Measurements from ENCODE around the gene DAB2IP.

DAB2IP gene

DNA sequence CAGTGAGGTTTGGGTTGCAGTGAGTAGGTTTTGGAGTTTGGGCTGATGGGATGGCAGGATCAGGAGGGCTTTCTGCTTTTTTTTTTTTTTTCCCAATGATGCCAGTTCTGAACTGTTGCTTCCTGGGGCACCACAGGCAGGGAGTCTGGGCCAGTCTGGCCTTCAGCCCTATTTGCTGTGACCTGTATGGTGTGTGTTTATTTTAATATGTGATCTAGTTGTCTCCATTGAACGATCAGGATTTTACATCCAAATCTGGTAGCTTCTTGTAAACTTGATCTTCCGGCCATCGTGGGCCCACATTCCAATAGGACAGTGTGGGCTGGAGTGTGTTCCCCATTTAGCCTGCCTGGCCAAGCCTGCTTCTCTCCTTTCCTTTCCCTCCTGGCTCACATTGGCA, 25.8 kb upstream of the DAB2IP start:
- H3K4me3 ChIP-seq (ENCODE audit: insufficient read depth, low read depth, low read length, poor library complexity, severe bottlenecking) = no peak overlapping the region
- no peaks in the 10 kb centered on the region for H3K36me3 ChIP-seq (ENCODE audit: control insufficient read depth, insufficient read depth, low read length)
- DNase-seq = no peak
- no peaks in the 10 kb centered on the region for H3K4me1 ChIP-seq (ENCODE audit: control insufficient read depth, insufficient read depth, low read length, poor library complexity, severe bottlenecking)
- no peaks in the 10 kb centered on the region for H3K9me3 ChIP-seq (ENCODE audit: control insufficient read depth, low read length)
- H3K27me3 ChIP-seq (replicated peaks; ENCODE audit: control insufficient read depth, insufficient read depth, low read length, poor library complexity, severe bottlenecking) = no peaks in the 10 kb centered on the region
- no peak overlapping the region for H3K27ac ChIP-seq (ENCODE audit: insufficient read depth, low read length, poor library complexity, severe bottlenecking)

DNA sequence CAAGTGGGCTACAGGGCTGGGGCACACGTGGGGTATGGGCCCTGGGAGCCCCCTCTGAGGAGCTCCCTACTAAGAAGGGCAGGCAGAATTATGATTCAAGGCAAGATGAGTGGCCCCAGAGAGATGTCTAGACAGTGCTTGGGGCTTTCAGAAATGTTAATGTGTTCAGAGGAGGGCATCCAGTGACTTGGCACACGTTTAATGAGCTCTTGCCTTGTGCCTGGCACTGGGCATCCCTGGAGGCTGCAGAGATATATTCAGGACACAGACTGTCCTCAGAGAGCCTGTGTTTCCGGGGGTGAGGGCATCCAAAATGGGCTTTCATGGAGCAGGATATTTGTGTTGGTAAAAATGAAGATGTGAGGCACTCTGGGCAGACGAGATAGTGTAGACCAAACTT, 25.4 kb upstream of the DAB2IP start:
- Histone ChIP-seq H3K4me3 (ENCODE audit: insufficient read depth, low read depth, low read length, poor library complexity, severe bottlenecking) (no peak overlapping the region), H3K4me1 (ENCODE audit: control insufficient read depth, insufficient read depth, low read length, poor library complexity, severe bottlenecking) (no peaks in the 10 kb centered on the region), H3K36me3 (ENCODE audit: control insufficient read depth, insufficient read depth, low read length) (no peaks in the 10 kb centered on the region), H3K27me3 (replicated peaks; ENCODE audit: control insufficient read depth, insufficient read depth, low read length, poor library complexity, severe bottlenecking) (no peaks in the 10 kb centered on the region), H3K27ac (ENCODE audit: insufficient read depth, low read length, poor library complexity, severe bottlenecking) (no peak overlapping the region), H3K9me3 (ENCODE audit: control insufficient read depth, low read length) (no peaks in the 10 kb centered on the region)
- no peak for DNase-seq

DNA sequence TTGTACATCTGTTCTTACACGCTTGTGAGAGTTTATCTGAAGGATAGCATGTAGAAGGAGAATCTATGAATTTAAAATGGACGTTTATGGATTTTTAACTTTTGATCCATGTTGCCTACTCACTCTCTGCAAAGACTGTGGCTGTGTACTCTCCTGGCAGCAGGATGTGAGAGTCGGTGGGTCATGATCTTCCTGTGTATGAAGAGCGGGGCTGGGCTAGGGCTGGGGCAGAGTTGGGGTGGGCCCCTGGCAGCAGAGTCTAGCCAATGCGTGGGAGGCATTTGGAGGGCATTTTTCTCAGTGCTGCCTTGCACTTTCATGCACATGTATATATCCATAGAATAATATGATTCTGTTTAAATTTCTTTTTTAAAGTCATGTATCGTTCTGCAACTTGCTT, 24.0 kb upstream of the DAB2IP start:
- H3K27ac ChIP-seq (ENCODE audit: insufficient read depth, low read length, poor library complexity, severe bottlenecking) = no peak overlapping the region
- H3K27me3 ChIP-seq (replicated peaks; ENCODE audit: control insufficient read depth, insufficient read depth, low read length, poor library complexity, severe bottlenecking) = no peaks in the 10 kb centered on the region
- no peaks in the 10 kb centered on the region for H3K36me3 ChIP-seq (ENCODE audit: control insufficient read depth, insufficient read depth, low read length)
- no peak overlapping the region for H3K4me3 ChIP-seq (ENCODE audit: insufficient read depth, low read depth, low read length, poor library complexity, severe bottlenecking)
- H3K9me3 ChIP-seq (ENCODE audit: control insufficient read depth, low read length) = no peaks in the 10 kb centered on the region
- H3K4me1 ChIP-seq (ENCODE audit: control insufficient read depth, insufficient read depth, low read length, poor library complexity, severe bottlenecking) = no peaks in the 10 kb centered on the region
- DNase-seq = no peak

DNA sequence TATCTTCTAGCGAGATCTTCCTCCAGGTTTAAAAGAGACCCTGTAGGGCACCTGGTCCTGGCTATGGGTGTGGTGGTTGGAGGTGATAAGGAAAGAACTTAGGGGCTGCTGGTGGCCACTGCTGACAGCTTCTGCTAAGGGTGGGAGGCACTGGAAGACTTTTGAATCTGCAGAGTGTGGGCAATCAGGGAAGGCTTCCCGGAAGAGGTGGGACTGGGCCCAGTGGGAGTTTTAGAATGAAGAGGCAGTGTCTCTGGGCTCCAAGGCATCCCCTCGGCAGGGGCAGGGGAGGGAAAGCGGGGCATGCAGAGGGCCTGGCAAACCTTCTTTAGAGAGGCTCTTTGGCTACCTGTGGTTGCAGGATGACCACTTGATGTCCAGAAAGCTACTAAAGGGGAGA, 23.0 kb upstream of the DAB2IP start:
- no peak overlapping the region for H3K4me3 ChIP-seq (ENCODE audit: insufficient read depth, low read depth, low read length, poor library complexity, severe bottlenecking)
- no peak for DNase-seq
- no peaks in the 10 kb centered on the region for H3K4me1 ChIP-seq (ENCODE audit: control insufficient read depth, insufficient read depth, low read length, poor library complexity, severe bottlenecking)
- no peaks in the 10 kb centered on the region for H3K36me3 ChIP-seq (ENCODE audit: control insufficient read depth, insufficient read depth, low read length)
- no peaks in the 10 kb centered on the region for H3K27me3 ChIP-seq (replicated peaks; ENCODE audit: control insufficient read depth, insufficient read depth, low read length, poor library complexity, severe bottlenecking)
- no peak overlapping the region for H3K27ac ChIP-seq (ENCODE audit: insufficient read depth, low read length, poor library complexity, severe bottlenecking)
- H3K9me3 ChIP-seq (ENCODE audit: control insufficient read depth, low read length) = no peaks in the 10 kb centered on the region

DNA sequence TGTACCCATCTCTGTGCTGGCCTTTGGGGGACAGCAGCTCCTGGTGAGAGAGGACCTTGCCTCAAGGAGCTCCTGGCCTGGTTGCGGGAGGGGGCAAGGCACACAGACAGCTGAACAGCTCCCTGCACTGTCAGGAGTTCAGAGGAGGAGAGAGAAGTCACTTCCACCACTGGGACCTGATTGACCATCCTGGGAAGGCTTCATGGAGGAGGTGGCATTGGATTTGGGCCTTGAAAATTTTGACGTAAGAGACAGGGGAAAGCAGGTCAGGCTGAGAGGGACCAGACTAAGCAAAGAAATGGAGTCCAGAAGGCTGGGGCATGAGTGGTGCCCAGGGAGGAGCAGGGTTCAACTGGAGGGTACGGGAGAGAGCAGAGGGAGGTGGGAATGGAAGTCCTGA, 20.3 kb upstream of the DAB2IP start:
- H3K27ac ChIP-seq (ENCODE audit: insufficient read depth, low read length, poor library complexity, severe bottlenecking) = no peak overlapping the region
- H3K4me1 ChIP-seq (ENCODE audit: control insufficient read depth, insufficient read depth, low read length, poor library complexity, severe bottlenecking) = no peaks in the 10 kb centered on the region
- no peaks in the 10 kb centered on the region for H3K36me3 ChIP-seq (ENCODE audit: control insufficient read depth, insufficient read depth, low read length)
- DNase-seq = no peak
- no peaks in the 10 kb centered on the region for H3K27me3 ChIP-seq (replicated peaks; ENCODE audit: control insufficient read depth, insufficient read depth, low read length, poor library complexity, severe bottlenecking)
- no peaks in the 10 kb centered on the region for H3K9me3 ChIP-seq (ENCODE audit: control insufficient read depth, low read length)
- no peak overlapping the region for H3K4me3 ChIP-seq (ENCODE audit: insufficient read depth, low read depth, low read length, poor library complexity, severe bottlenecking)

DNA sequence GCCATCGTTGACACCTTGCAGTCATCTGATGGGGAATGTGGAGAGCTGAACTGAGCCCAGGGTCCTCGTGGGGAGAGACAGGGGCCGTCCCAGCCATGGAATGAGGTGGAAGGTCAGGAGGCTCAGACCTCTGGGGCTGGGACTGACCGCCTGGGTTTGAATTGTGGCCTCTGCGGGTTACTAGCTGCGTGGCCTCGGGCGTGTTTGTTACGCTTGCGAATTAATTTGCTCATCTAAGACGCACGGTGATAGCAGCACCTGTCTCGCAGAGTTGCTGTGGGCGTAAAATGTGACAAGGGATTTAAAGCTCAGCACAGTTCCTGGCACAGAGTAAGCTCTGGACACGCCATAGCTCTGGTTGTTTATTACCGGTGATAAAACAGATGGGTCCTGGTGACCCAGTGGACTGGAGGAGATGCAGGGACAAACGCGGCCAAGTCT, 19.4 kb upstream of the DAB2IP start:
- no peaks in the 10 kb centered on the region for H3K9me3 ChIP-seq (ENCODE audit: control insufficient read depth, low read length)
- no peaks in the 10 kb centered on the region for H3K27me3 ChIP-seq (replicated peaks; ENCODE audit: control insufficient read depth, insufficient read depth, low read length, poor library complexity, severe bottlenecking)
- no peaks in the 10 kb centered on the region for H3K4me1 ChIP-seq (ENCODE audit: control insufficient read depth, insufficient read depth, low read length, poor library complexity, severe bottlenecking)
- H3K4me3 ChIP-seq (ENCODE audit: insufficient read depth, low read depth, low read length, poor library complexity, severe bottlenecking) = no peak overlapping the region
- H3K27ac ChIP-seq (ENCODE audit: insufficient read depth, low read length, poor library complexity, severe bottlenecking) = no peak overlapping the region
- no peaks in the 10 kb centered on the region for H3K36me3 ChIP-seq (ENCODE audit: control insufficient read depth, insufficient read depth, low read length)
- DNase-seq = no peak

DNA sequence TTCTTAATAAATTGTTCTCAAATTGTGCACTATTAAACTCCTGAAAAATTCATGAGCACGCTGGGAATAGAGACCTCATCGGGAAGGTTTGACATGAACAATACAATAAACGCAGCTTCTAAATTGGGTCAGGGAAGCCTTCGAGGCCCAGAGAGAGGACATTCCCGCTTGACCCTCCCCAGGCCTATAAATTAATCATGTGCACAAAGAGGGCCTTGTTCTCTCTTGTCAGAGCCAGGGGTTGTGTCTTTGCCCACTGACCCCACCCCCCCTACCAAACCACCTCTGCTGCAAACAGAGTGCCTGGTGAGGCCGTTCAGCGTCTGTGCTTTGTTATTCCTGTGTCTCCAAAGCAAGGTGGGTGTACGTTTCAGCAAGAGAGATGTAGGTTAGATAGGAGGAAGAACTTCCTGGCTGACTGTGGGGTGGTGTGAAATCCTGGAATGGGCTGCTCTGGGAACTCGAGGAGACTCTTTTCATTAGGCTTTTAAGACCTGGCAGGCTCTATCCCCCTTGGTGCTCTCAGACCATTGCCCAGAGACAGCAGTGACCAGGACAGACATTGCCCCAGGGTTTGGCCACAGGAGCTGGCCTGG, 18.2 kb upstream of the DAB2IP start:
- Histone ChIP-seq H3K4me3 (ENCODE audit: insufficient read depth, low read depth, low read length, poor library complexity, severe bottlenecking) (no peak overlapping the region), H3K27ac (ENCODE audit: insufficient read depth, low read length, poor library complexity, severe bottlenecking) (no peak overlapping the region), H3K4me1 (ENCODE audit: control insufficient read depth, insufficient read depth, low read length, poor library complexity, severe bottlenecking) (no peaks in the 10 kb centered on the region), H3K9me3 (ENCODE audit: control insufficient read depth, low read length) (no peaks in the 10 kb centered on the region), H3K27me3 (replicated peaks; ENCODE audit: control insufficient read depth, insufficient read depth, low read length, poor library complexity, severe bottlenecking) (no peaks in the 10 kb centered on the region), H3K36me3 (ENCODE audit: control insufficient read depth, insufficient read depth, low read length) (no peaks in the 10 kb centered on the region)
- DNase-seq = no peak

DNA sequence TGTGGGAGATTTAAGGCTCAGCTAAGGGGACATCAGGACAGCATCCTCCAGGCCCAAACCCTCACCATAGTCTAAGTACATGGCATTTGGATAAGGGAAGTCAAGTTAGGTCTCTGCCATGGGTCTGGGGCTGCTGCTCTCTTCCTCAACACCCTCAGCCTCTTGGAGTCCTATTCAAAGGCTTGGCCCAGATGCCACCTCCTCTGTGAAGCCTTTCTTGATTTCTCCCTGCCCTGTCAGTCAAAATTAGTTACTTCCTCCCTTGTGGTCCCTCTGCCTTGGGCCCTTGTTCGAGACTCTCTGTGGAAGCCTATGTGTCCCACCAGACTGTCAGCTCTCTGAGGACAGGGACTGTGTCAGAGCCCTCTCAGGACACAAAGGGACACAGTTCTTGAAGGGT, 17.7 kb upstream of the DAB2IP start:
- Histone ChIP-seq H3K4me3 (ENCODE audit: insufficient read depth, low read depth, low read length, poor library complexity, severe bottlenecking) (no peak overlapping the region), H3K9me3 (ENCODE audit: control insufficient read depth, low read length) (no peaks in the 10 kb centered on the region), H3K4me1 (ENCODE audit: control insufficient read depth, insufficient read depth, low read length, poor library complexity, severe bottlenecking) (no peaks in the 10 kb centered on the region), H3K27ac (ENCODE audit: insufficient read depth, low read length, poor library complexity, severe bottlenecking) (no peak overlapping the region), H3K27me3 (replicated peaks; ENCODE audit: control insufficient read depth, insufficient read depth, low read length, poor library complexity, severe bottlenecking) (no peaks in the 10 kb centered on the region), H3K36me3 (ENCODE audit: control insufficient read depth, insufficient read depth, low read length) (no peaks in the 10 kb centered on the region)
- DNase-seq = no peak

DNA sequence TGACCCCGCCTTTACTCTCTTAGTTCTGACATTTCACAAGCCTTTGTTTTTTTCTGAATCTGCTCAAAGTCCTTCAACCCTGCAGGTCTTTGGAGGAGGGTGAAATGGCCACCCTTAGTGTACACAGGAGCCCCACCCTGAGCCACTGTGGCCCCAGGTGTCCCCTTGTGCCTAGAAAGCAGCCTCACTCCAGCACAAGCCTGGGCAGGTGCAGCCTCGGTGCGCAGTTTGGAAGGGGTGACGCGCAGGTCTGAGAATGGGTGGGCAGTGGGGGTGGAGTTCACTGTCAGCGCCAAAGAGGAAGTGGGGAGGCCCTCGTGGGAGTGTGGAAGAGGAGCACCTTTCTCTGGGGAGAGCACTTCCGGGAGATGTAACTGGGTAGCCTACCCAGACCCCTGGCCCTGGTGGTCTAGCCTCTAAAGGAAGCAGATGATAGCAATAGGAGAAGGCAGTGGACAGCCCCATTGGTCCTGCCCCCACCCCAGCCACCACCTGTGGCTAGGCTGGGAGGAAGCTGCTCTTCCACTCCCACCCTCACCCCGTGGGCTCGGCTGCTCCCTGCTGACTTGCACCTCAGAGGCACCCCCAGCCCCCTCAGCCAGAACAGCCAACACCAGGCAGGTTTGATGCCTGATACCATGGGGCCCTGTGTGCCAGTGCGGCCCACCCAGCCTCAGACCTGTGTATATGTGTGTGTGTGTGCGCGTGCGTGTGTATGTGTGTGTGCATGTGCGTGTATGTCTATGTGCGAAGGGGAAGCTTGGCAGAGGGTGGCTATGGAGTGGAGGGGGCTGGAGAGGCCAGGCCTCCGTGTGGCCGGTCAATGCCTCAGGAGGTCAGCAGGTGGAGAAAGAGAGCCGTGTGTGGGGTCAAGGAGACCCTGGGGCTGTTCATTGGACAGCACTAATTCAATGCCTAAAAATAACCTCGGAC, 16.8 kb upstream of the DAB2IP start:
- no peak for DNase-seq
- Histone ChIP-seq H3K9me3 (ENCODE audit: control insufficient read depth, low read length) (no peaks in the 10 kb centered on the region), H3K27ac (ENCODE audit: insufficient read depth, low read length, poor library complexity, severe bottlenecking) (no peak overlapping the region), H3K4me1 (ENCODE audit: control insufficient read depth, insufficient read depth, low read length, poor library complexity, severe bottlenecking) (no peaks in the 10 kb centered on the region), H3K27me3 (replicated peaks; ENCODE audit: control insufficient read depth, insufficient read depth, low read length, poor library complexity, severe bottlenecking) (no peaks in the 10 kb centered on the region), H3K4me3 (ENCODE audit: insufficient read depth, low read depth, low read length, poor library complexity, severe bottlenecking) (no peak overlapping the region), H3K36me3 (ENCODE audit: control insufficient read depth, insufficient read depth, low read length) (no peaks in the 10 kb centered on the region)

DNA sequence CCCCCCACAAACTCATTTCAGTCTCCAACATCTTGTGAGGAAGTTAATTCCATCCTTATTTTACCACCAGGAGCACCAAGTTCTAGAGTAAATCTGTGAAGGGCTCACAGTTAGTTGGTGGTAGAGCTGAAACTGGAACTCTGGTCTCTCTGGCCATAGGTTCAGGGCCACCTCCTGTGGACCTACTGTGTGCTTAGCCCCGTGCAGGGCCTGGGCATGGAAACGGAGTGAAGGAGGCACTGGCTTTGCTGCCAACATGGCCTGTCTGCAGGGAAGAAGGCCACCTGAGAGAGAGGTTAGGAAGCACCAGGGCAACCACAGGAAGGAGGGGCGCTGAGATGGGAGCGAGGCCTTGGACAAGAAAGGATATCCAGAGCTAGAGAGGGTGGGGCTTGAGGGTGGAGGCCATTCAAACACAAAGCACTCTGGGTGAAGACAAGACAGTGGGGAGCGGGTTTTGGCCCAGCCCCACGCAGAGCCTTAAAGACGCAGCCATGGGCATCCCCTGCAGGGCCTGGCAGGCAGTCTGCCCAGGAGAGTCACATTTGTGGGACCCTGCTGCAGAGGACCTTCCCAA, 16.0 kb upstream of the DAB2IP start:
- H3K4me3 ChIP-seq (ENCODE audit: insufficient read depth, low read depth, low read length, poor library complexity, severe bottlenecking) = no peak overlapping the region
- H3K27ac ChIP-seq (ENCODE audit: insufficient read depth, low read length, poor library complexity, severe bottlenecking) = no peak overlapping the region
- no peaks in the 10 kb centered on the region for H3K27me3 ChIP-seq (replicated peaks; ENCODE audit: control insufficient read depth, insufficient read depth, low read length, poor library complexity, severe bottlenecking)
- H3K4me1 ChIP-seq (ENCODE audit: control insufficient read depth, insufficient read depth, low read length, poor library complexity, severe bottlenecking) = no peaks in the 10 kb centered on the region
- H3K9me3 ChIP-seq (ENCODE audit: control insufficient read depth, low read length) = no peaks in the 10 kb centered on the region
- H3K36me3 ChIP-seq (ENCODE audit: control insufficient read depth, insufficient read depth, low read length) = no peaks in the 10 kb centered on the region
- DNase-seq = no peak

Data from effector memory CD4-positive, alpha-beta T cell (primary cell).